ENCODE data around the gene WDR73.

WDR73 gene

GRCh38 chr15:84658788-84659411, 4.8 kb upstream of the WDR73 start:
- TF ChIP-seq SIN3A (IDR thresholded peaks at IDR 0.05; ENCODE audit: borderline replicate concordance, insufficient read depth, low read length) (no peak), REST (IDR thresholded peaks at IDR 0.05; ENCODE audit: insufficient read depth in 1 of 2, low read depth in 2 of 2, low read length in 2 of 2) (no peak), FOXP2 (optimal IDR thresholded peaks at IDR 0.05; ENCODE audit: borderline replicate concordance, extremely low read depth, extremely low read length, insufficient read depth) (no peak), TAF1 (IDR thresholded peaks at IDR 0.05; ENCODE audit: borderline replicate concordance, insufficient read depth, low read length) (no peak), POLR2AphosphoS5 (IDR thresholded peaks at IDR 0.05; ENCODE audit: low read depth, low read length) (no peak)

- TF ChIP-seq SIN3A (IDR thresholded peaks at IDR 0.05; ENCODE audit: borderline replicate concordance, insufficient read depth, low read length) (0 out of 2 replicates have a peak, but pooled peaks have one; percentile 9), TAF1 (IDR thresholded peaks at IDR 0.05; ENCODE audit: borderline replicate concordance, insufficient read depth, low read length) (no peak), POLR2AphosphoS5 (IDR thresholded peaks at IDR 0.05; ENCODE audit: low read depth, low read length) (peak; percentile 58), REST (IDR thresholded peaks at IDR 0.05; ENCODE audit: insufficient read depth in 1 of 2, low read depth in 2 of 2, low read length in 2 of 2) (no peak), FOXP2 (optimal IDR thresholded peaks at IDR 0.05; ENCODE audit: borderline replicate concordance, extremely low read depth, extremely low read length, insufficient read depth) (no peak)
These were observed 4.2 kb upstream of the WDR73 start, which contains the start of gene NMB for GRCh38 chr15:84658080-84658787. Gene NMB, minus strand, starts transcription at chr15:84658199. Its CDS starts 47 bp downstream, at chr15:84658152.

GRCh38 chr15:84657748-84658079, 3.6 kb upstream of the WDR73 start:
- TF ChIP-seq POLR2AphosphoS5 (IDR thresholded peaks at IDR 0.05; ENCODE audit: low read depth, low read length) (no peak), FOXP2 (optimal IDR thresholded peaks at IDR 0.05; ENCODE audit: borderline replicate concordance, extremely low read depth, extremely low read length, insufficient read depth) (no peak), TAF1 (IDR thresholded peaks at IDR 0.05; ENCODE audit: borderline replicate concordance, insufficient read depth, low read length) (no peak), REST (IDR thresholded peaks at IDR 0.05; ENCODE audit: insufficient read depth in 1 of 2, low read depth in 2 of 2, low read length in 2 of 2) (no peak), SIN3A (IDR thresholded peaks at IDR 0.05; ENCODE audit: borderline replicate concordance, insufficient read depth, low read length) (no peak)

GRCh38 chr15:84656972-84657371, 2.9 kb upstream of the WDR73 start:
- no peak for TF ChIP-seq SIN3A (IDR thresholded peaks at IDR 0.05; ENCODE audit: borderline replicate concordance, insufficient read depth, low read length)
- no peak for TF ChIP-seq TAF1 (IDR thresholded peaks at IDR 0.05; ENCODE audit: borderline replicate concordance, insufficient read depth, low read length)
- TF ChIP-seq POLR2AphosphoS5 (IDR thresholded peaks at IDR 0.05; ENCODE audit: low read depth, low read length), result no peak
- TF ChIP-seq FOXP2 (optimal IDR thresholded peaks at IDR 0.05; ENCODE audit: borderline replicate concordance, extremely low read depth, extremely low read length, insufficient read depth), result no peak
- no peak for TF ChIP-seq REST (IDR thresholded peaks at IDR 0.05; ENCODE audit: insufficient read depth in 1 of 2, low read depth in 2 of 2, low read length in 2 of 2)
